HL-60/S4 (cell line): ENCODE results near the gene NKAIN4.
"Not testable (repeated sequence)": the region's sequence is repeated elsewhere in the genome, so short reads cannot be mapped to it uniquely, and the experiment has no call there.

Experiments
- in situ Hi-C: fragments of 300-500 bp; cut with MboI; formaldehyde crosslinking; loops from 2 replicates; pipeline ENCODE4 v1.14.3; 2022; ENCODE audit warnings: low sequenced_read_pairs

NKAIN4 gene

DNA sequence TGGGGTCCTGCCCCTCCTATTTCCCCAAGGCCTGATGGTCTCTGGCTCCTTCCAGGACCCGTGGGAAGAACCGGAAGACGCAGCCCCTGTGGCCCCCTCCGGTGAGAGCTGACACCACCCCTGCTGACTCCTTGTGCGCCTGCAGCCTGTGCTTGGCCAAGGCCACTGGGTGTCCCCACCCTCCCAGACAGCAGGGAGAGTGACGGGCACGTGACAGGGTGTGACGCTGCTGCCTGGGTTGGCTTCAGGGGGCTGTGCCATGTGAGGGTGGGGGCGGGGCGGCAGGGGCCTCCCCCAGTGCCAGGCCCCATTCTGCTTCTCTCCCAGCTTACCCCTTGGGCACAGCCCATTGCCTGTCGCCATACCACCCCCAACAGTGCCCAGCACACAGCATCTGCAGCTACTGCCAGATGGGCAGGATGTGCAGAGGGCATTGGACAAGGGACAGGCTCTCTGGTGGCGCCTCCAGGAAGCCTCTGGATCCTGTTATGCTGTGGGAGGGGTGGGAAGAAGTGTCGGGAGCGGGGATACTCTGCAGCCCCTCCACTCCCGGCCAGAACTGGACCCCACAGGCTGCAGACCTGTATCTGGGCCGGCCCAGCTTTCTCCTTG, 15.6 kb downstream of the NKAIN4 start:
- in situ Hi-C loops, result no loop called here

DNA sequence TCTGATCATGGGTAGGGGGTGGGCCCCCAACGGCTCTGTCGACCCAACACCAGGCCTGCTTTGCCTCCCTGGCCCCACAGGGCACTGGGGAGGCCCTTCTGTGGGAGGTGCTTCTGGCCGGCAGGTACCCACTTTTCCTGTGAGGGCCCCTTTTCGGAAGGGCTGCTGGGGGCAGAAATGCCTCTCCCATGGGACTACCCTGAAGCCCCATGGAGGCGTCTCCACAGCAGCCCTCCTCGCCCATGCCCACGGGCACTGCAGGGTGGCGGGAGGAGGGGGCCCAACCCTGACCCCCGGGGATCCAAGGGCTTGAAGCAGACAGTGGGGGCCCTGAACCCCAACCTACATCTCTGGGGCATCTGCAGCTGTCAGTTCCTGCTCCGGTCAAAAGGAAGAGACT, 16.2 kb downstream of the NKAIN4 start:
- in situ Hi-C loops, result no loop called here

DNA sequence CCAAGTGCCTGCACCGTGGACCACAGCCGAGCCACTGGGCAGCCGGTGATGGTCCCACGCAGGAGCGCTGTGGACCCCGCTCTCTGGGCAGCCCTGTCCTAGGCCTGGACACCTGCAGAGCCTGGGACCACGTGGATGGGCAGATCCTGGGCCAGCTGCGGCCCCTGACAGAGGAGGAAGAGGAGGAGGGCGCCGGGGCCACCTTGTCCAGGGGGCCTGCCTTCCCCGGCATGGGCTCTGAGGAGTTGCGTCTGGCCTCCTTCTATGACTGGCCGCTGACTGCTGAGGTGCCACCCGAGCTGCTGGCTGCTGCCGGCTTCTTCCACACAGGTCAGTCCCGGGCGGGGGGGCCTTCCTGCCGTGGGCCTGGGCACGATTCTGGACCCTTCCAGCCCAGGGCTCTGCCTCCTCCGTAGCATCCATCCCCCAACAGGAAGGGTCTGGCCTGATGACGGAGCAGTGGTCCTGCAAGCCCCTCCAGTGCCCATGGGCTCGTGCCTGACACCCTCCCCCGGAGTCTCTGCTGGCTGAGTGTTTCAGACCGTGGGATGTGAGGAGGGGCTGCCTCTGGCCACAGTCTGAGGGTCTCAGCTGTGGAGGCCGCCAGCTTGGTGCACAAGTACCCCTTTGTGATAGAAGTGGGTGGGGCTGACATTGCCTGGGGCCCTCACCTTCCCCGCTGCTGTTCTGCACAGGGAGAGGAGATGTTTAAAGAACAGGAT, 18.0 kb downstream of the NKAIN4 start:
- in situ Hi-C loops, result no loop called here

DNA sequence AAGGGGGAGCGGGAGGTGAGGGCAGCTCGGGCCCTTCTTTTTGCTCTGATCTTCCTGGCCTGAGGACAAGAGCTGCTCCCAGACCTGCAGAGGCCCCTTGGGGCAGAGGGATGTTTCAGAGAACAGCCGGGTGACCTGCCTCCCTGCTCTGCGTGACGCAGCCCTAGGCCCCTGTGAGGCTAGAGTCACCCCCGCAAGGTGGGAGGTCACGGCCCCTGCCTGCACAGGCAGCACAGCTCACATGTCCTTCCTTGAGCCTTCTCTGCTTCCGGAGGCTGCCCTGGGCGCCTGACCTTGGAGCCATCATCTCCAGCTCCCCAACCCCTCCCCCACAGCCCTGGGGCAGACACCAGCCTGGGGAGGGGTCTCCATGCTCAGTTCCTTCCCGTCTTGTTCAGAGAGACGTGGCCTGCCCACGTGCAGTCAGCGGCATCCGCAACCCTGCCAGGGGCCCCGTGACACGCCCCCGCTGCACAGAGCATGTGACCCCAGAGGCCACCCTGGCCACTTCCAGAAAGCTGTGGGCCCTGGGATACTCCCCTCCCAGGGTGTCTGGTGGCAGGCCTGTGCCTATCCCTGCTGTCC, 18.8 kb downstream of the NKAIN4 start, which contains the start of gene BIRC7:
BIRC7 (plus strand) TSS at position 507 of the 585 bp plus-strand sequence. CDS start 192 bp downstream, outside the sequence.
- in situ Hi-C loops, result no loop called here

DNA sequence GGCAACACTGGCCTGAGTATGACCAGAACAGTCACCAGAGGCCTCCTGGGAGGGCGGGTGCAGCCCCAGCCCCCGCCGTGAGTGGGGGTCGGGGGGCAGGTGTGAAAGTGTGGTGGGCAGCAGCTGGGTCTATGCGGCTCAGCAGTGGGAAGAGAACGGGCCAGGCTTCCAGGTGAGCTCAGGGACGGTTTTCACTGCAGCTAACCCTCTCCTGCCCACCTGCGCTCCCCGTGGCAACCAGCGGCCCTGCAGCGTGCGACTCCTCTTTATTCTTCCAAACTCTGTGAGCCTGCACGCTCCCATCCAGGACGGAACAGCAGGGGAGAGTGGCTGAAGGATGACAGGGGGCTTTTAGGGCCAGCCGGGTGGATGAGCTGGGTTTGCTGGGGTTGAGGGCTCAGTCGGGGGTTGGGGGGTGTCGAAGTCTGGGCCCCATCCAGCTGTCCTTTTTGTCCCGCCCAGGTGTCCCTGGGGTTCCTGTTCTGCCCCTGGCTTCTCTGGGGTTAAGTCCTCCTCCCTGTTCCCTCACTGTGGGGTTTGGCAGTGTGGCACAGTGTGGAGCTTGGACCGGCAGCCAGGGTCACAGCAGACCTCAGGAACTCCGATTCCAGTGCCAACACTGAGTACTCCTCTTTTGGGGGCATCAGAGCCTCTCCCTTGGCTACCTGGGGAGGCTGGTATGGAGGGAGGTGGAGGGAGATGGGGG, 19.4 kb downstream of the NKAIN4 start:
- in situ Hi-C loops, result no loop called here

DNA sequence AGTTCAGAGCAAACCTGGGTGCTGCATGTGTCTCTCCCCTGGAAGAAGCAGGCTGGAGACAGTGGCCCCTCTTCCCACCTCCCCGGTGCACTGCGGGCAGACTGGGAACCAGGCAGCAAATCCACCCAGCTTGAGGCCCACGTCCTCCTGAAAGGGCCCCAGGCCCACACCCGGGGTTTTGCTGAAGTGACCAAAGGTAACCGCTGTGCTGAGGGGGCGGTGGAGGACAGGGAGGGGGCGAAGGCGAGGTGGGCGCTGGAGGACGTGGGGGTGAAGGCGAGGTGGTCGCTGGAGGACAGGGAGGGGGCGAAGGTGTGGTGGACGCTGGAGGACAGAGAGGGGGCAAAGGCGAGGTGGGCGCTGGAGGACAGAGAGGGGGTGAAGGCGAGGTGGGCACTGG, 20.3 kb downstream of the NKAIN4 start:
- in situ Hi-C loops, result no loop called here

DNA sequence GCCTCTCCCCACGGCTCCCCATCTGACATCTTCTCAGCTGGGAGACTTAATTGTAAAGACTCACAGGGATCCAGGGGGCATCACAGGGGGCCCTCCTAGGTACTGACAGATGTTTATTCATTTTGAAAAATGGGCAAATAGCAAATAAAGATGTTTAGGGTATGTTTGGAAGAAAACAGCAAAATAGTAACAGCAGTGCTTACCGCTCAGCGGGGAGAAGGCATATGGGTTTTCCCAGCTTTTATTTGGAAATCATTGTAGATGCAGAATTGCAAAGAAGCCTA, 21.3 kb downstream of the NKAIN4 start:
- in situ Hi-C loops, result no loop called here

DNA sequence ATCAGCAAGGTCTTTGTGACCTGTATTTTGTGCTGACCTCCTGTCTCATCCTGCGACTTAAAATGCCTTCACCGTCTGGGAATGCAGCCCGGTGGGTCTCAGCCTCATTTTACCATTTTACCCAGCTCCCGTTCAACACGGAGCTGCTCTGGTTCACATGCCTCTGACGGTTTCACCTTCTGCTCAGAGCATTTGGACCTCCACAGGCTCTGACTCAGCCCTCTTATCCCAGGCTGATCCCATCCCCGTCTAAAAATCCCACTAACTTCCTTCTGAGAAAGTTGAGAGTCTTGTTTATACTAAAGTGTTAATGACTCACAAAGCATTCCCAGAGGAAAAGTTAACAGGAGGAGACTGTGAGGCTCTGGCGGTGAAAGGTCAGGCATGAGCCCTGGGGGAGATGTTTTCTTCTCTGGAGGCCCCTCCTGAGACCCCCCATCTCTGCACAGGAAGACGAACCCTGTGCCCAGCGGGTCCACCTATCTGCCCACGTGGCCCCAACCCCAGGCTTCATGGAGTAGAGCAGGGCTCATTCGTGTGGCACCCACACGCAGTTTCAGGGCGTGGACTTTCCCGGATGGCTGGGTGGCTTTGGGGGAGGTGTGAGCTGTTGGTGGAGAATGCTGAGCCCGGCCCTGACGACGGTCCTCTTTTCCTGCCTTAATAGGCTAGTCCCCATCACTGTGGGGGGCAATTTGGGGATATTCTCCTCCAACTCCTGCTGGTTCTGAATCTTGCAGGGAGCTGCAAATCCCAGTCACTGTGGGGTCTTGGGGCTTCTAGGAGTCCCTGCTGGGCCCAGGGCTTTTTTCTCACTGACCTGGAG, 21.8 kb downstream of the NKAIN4 start:
- in situ Hi-C loops, result no loop called here

DNA sequence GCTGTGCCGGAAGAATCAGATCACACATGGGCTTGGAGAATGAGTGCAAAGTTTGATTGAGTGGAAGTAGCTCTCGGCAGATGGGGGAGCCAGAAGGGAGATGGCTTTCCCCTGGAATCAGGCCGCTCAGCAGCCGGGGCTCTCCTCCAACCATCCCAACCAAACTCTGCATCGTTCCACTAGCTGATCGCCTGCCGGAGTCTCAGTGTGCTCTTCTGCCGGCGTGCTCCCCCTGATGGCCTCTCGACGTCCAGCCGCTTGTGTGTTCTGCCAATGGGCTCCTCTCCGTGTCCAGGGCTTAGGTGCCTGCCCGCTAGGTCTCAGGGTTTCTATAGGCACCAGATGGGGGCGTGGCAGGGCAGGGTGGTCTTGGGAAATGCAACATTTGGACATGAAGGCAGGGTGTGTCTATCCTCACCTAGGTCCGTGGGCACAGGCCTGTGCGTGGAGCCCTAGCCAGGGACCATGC, 23.4 kb downstream of the NKAIN4 start:
- in situ Hi-C loops, result no loop called here

DNA sequence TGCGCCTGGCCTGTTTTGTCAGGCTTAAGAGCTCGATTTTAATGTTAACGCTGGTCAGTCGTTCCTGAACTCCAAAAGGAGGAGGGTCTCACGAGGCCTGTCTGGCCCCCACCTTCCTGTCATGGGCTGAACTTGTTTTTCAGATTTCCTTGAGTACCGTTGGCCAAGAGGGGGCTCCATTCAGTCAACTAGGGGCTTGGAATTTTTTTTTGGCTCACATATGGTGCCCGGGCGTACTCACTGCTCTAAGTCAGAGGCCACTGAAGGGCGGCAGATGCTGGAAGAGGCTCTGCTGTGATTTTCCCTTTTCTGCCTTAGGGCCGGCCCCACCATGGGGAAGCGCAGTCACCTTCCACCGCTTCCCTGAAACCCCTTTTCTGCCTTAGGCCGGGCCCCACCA, 25.5 kb downstream of the NKAIN4 start:
- in situ Hi-C loops, result no loop called here

DNA sequence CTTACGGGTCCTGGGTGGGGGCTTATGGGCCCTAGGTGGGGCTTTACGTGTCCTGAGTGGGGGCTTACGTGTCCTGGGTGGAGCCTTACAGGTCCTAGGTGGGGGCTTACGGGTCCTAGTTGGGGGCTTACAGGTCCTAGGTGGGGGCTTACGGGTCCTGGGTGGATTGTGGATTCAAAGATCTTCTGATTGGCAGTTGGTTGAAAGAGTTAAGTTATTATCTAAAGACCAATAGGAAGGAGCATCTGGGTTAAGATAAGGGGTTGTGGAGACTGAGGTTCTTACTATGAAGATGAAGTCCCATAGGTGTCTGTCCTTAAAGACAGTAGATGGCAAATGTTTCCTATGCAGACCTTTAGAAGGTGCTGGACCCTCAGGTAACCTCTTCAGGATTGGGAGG, 27.0 kb downstream of the NKAIN4 start:
- in situ Hi-C loops, result no loop called here

DNA sequence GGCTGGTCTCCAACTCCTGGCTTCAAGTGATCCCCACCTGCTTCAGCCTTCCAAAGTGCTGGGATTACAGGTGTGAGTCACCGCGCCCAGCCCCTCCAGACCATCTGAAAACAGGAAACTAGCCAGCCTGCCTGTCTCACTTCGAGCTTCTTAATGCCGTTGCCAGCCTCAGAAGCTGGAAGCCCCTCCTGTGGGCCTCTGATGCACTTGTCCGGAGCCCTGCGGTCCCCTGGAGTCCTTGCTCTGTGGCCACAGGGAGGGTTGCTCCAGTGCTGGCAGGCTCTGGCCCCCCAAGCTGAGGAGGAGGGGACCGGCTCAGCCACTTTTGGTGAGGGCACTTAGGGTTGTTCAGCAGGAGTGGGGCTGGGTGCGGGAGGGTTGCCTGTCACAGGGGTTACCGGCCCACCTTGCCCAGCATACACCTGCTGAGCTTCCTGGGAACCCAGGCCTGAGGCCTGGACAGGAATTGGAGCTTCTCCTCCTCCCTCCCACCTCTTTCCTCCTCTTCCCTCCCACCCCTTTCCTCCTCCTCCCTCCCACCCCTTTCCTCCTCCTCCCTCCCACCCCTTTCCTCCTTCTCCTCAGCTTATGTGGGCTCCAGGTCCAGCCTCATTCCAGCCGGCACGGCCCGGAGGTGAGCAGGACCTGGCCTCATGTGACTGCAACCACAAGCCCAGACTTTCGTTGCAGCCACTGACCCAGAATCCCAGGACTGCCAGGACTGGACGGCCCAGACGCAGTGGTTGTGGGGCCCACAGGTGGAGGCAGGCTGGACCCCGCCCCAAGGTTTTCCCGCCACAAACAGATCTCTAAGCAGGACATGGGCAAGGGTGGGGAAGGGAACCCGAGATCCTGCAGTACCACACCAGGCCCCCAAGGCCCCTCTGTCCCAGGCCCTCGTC, 28.0 kb downstream of the NKAIN4 start:
- in situ Hi-C loops, result no loop called here

DNA sequence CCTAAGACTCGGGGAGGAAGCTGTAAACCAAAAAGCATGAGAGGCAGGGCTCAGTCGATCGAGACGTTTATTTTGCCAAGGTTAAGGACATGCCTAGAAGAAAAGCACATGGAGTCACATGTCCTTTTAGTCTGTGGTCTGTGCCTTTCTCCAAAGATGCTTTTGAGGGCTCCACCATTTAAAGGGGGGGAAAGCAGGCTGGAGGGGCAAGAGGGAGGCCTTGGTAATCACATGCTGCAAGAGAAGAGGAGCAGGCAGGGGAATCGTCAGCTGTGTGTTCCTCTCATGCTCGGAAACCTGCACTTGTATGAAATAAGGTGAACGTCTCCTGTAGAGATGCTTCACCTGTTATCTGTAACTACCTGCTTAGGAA, 29.2 kb downstream of the NKAIN4 start:
- in situ Hi-C loops, result no loop called here

DNA sequence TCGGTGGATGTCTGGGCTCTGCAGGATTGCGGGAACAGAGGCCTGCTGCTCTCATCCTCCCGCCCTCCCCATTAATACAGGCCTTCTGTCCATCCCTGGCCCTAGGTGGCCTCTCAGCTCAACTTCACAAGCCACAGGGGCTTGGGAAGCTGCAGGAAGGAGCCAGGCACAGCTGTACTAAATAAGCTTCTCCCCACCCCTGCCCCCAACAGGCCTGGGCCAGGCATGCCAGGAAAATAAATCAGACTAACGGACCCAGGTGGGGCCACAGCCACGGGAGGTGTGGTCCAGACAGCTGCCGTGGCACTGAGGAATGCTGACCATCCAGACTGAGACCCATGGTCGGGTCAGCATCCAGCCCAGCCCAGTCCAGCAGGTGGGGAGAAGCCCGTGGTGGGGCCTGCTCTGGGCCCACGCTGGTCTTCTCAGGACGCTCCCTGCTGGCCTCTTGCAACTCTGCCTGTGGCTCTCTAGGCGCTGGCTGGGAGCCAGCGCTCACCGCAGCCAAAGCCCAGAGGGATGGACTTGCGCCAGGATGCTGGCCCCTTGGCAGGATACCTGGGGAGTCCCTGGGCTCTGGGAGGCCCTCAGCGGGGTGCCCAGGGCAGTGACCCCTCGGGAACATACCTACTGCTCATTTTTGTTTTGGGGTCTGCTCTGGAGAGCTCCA, 29.7 kb downstream of the NKAIN4 start:
- in situ Hi-C loops, result no loop called here

DNA sequence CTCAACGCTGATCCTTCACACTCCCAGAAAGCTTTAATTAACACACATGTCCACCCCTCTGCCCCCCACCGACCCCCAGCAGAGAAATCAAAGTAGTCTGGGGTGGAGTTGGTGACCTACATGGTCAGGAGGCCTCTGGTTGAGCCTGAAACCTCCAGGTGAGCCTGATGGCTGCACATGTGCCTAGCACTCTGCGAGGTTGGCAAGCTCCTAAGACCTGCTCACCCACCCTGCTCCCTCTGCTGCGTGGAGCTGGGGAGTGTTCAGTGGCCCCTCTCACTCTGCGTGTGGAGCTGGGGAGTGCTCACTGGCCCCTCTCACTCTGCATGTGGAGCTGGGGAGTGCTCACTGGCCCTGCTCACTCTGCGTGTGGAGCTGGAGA, 30.4 kb downstream of the NKAIN4 start:
- in situ Hi-C loops, result no loop called here

DNA sequence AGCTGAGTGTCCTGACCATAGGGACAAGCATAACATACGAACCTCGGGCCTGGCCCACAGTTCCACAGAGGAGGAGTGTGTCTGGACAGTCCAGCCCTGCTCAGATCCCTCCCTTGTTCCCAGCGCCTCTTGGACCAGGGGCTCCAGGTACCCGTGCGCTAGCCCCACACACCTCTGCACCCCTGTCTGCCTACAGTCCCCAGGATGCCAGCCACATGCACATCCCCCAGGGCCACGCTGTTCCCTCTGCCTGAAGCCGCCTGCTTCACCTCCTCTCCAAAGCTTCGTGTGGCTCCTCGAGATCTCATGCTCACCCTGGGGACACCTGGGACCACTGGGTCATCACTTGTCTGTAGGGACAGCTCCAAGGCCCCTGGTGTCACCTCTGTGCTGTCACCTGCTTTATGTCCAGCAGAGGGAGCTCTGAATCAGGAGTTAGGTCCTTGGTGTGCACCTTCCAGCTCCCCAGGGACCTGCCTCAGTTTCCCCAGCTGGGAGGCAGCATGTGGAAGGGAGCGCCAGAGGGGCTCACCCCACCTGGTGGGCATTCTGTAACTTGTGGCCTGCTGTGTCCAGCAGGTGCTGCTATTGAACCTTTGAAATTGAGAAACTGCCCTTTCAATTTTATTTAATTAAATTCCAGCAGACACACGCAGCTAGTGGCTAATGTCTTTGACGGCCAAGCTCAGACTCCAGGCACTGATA, 31.0 kb downstream of the NKAIN4 start:
- in situ Hi-C loops, result no loop called here

DNA sequence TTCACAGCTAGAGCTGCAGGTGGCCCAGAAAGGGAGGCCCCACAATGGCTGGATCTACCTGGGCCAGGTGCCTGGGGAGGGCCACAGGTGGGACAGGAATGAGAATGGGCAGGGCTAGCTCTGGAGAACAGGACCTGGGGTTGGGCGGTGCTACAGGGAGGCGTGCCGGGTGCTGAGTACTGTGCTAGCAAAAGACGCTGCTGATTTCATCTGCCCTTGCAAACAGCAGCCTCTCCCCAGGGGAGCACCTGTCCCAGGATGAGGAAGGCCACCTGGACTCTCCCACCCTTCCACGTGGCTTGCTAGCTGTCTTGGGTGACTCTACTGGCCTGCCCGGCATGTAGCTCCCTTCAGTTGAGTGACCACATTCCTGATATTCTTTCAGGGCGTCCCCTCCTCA, 31.7 kb downstream of the NKAIN4 start:
- in situ Hi-C loops, result no loop called here

DNA sequence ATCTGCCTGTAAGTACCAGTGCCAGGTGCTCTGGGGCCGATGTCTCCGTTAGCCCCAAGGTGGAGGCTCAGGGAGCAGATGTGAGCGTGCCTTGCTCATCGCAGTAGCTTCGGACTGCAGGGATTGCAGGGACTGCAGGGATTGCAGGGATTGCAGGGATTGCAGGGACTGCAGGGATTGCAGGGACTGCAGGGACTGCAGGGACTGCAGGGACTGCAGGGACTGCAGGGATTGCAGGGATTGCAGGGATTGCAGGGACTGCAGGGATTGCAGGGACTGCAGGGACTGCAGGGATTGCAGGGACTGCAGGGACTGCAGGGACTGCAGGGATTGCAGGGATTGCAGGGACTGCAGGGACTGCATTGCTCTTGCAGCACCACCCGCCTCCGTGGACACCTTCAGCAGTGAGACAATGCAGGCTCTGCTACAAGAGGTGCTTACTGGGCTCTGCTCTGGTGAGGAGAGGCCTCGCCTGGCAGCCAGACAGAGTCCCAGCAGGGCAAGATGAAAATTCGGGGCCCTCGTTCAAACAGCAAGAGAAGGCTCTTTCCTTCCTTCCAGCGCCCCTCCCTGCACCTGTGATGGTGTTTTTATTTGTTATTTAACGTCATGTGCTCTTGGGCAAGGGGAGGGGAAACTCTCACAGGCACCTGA, 32.7 kb downstream of the NKAIN4 start:
- in situ Hi-C loops, result not testable (repeated sequence)
